Esophagus squamous epithelium (tissue), 4 donors: ENCODE data around the gene GAS5.

Experiments
- CTCF ChIP-seq, 6 experiments: fragments of 450-650 bp in 4 of 6; fragments of 200-600 bp in 2 of 6; sonication (generic) in 2 of 6; IDR thresholded peaks; one replicate each; pipeline ENCODE4 v1.5.1; 2016 to 2019; ENCODE audit warnings: antibody characterized with exemption in 6 of 6, mild to moderate bottlenecking in 4 of 6, moderate library complexity in 4 of 6
- POLR2A ChIP-seq, 4 donors: fragments of 450-650 bp; IDR thresholded peaks; one replicate each; pipeline ENCODE4 v1.6.1; 2017; ENCODE audit warnings: antibody characterized with exemption in 4 of 4, mild to moderate bottlenecking in 4 of 4, moderate library complexity in 3 of 4

GRCh38 chr1:173866413-173867115, 1.2 kb downstream of the GAS5 start:
- TF ChIP-seq CTCF (IDR thresholded peaks at IDR 0.05) (no peak), POLR2A (IDR thresholded peaks at IDR 0.05) (no peak)
